Measurements from ENCODE around the gene IGF2BP2. TPM values are rescaled to one million over a fixed set of nuclear protein-coding genes. Genes with fewer than 3 reads are reported as not detected.

The IGF2BP2 gene
- total RNA-seq, 4 donors from 2014 or later: 29.3 to 49.8 (median 41.8) TPM

DNA sequence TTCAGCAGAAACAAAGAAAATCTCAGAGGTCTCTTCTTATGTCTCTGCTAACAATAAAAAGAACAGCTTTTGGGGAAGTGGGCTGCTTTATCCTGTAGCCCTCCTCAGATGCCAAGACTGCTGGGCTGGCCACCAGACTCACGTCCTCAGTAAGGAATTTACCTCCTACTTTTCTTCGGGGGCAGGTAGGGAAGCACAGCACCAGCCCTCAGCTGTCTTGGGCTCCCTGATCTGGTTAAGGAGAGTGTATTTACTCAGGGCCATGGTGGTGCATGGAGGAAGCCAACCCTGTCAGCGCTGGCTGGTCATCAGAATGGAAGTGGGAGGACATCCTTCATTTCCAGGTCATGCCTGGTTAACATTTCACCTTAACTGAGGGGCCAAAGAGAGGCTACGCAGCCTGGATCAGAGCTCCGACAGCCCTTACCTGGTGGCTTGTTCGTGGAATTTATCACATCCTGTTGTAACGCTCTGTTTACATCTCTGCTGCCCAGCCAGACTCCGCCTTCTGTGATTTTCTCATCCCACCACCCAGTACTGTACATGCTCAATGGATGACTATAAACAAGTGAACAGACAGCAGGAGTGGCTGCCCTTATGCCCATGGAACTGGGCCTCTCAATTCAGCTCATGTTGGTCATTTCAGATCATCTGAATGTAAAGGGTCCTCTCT is 108.3 kb downstream of the IGF2BP2 start:
- DNase-seq (ENCODE audit: low spot score in 2 of 2): no peak
- 64 to 67% methylated on average over 8 of the region's 8 CpGs for WGBS, 2 donors
- TF ChIP-seq POLR2A (IDR thresholded peaks at IDR 0.05): no peak
- no peak for TF ChIP-seq EP300 (IDR thresholded peaks at IDR 0.05)
- TF ChIP-seq, protein P1, sequence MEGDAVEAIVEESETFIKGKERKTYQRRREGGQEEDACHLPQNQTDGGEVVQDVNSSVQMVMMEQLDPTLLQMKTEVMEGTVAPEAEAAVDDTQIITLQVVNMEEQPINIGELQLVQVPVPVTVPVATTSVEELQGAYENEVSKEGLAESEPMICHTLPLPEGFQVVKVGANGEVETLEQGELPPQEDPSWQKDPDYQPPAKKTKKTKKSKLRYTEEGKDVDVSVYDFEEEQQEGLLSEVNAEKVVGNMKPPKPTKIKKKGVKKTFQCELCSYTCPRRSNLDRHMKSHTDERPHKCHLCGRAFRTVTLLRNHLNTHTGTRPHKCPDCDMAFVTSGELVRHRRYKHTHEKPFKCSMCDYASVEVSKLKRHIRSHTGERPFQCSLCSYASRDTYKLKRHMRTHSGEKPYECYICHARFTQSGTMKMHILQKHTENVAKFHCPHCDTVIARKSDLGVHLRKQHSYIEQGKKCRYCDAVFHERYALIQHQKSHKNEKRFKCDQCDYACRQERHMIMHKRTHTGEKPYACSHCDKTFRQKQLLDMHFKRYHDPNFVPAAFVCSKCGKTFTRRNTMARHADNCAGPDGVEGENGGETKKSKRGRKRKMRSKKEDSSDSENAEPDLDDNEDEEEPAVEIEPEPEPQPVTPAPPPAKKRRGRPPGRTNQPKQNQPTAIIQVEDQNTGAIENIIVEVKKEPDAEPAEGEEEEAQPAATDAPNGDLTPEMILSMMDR (IDR thresholded peaks at IDR 0.05): no peak
- H3K9me3 ChIP-seq: no peaks in the 10 kb centered on the region
- no peaks in the 10 kb centered on the region for H3K36me3 ChIP-seq
- peaks cover 0 to 35% (median 10%) of the 10 kb centered on the region in 4 donors for H3K4me1 ChIP-seq
- no peak overlapping the region for H3K4me3 ChIP-seq
- H3K27ac ChIP-seq: peak overlapping the region in 2 of 4 donors; percentile 14 to 34
- H3K27me3 ChIP-seq: no peaks in the 10 kb centered on the region

DNA sequence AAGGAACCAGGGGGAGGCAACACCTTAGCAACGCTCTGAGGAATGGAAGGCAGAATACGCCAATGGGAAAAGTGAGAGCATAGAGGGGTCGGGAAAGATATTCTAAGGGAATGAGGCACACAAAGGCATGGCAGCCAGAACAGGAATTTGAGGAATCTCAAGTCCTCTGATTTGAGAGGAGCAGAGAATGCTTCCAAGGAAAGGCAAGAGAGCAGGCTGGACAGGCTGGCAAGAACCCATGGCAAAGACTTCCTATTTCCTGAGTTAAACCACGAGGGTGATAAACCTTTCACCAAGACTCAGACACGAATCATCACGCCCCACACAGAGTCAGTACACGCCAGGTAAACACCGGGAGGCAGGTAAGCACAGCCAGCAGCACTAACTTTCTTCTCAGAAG is 109.8 kb downstream of the IGF2BP2 start:
- no peaks in the 10 kb centered on the region for H3K36me3 ChIP-seq
- WGBS, 2 donors: 54 to 55% methylated on average over 8 of the region's 8 CpGs
- no peak overlapping the region for H3K4me3 ChIP-seq
- TF ChIP-seq POLR2A (IDR thresholded peaks at IDR 0.05): no peak
- no peak for TF ChIP-seq EP300 (IDR thresholded peaks at IDR 0.05)
- TF ChIP-seq, protein P1 (IDR thresholded peaks at IDR 0.05): no peak
- DNase-seq (ENCODE audit: low spot score in 2 of 2): no peak
- no peak overlapping the region for H3K27ac ChIP-seq
- H3K4me1 ChIP-seq: peaks cover 0 to 39% (median 10%) of the 10 kb centered on the region in 4 donors
- no peaks in the 10 kb centered on the region for H3K9me3 ChIP-seq
- no peaks in the 10 kb centered on the region for H3K27me3 ChIP-seq

DNA sequence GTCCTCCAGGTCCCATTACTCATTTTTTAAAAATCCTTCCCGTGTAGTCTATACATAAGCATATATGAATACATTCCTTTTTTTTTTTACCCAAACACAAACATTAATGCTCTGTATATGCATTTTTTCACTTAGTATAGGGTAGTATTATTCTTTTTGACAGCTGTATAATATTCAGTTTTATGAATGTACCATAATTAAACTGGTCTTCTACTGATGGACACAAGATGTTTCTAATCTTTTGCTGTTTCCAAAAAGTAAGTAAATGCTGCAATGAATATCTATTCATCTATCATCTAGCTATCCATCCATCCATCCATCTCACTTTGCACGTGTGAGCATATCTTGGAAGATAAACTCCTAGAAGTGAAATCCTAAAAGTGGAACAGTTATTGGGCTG is 110.8 kb downstream of the IGF2BP2 start:
- H3K4me1 ChIP-seq: peaks cover 0 to 43% (median 10%) of the 10 kb centered on the region in 4 donors
- WGBS, 2 donors: 97 to 98% methylated on average over 2 of the region's 2 CpGs
- H3K9me3 ChIP-seq: no peaks in the 10 kb centered on the region
- no peaks in the 10 kb centered on the region for H3K27me3 ChIP-seq
- H3K4me3 ChIP-seq: no peak overlapping the region
- no peak for TF ChIP-seq POLR2A (IDR thresholded peaks at IDR 0.05)
- TF ChIP-seq, protein P1 (IDR thresholded peaks at IDR 0.05): no peak
- TF ChIP-seq EP300 (IDR thresholded peaks at IDR 0.05): no peak
- H3K27ac ChIP-seq: no peak overlapping the region
- DNase-seq (ENCODE audit: low spot score in 2 of 2): no peak
- H3K36me3 ChIP-seq: no peaks in the 10 kb centered on the region

- no peaks in the 10 kb centered on the region for H3K27me3 ChIP-seq
- H3K27ac ChIP-seq: no peak overlapping the region
- no peak overlapping the region for H3K4me3 ChIP-seq
- no peak for TF ChIP-seq POLR2A (IDR thresholded peaks at IDR 0.05)
- TF ChIP-seq, protein P1 (IDR thresholded peaks at IDR 0.05): no peak
- TF ChIP-seq EP300 (IDR thresholded peaks at IDR 0.05): no peak
- DNase-seq (ENCODE audit: low spot score in 2 of 2): no peak
- no peaks in the 10 kb centered on the region for H3K36me3 ChIP-seq
- no peaks in the 10 kb centered on the region for H3K9me3 ChIP-seq
- 96 to 97% methylated on average over 1 of the region's 1 CpG for WGBS, 2 donors
- peaks cover 0 to 49% (median 10%) of the 10 kb centered on the region in 4 donors for H3K4me1 ChIP-seq
These were observed 111.8 kb downstream of the IGF2BP2 start for GRCh38 chr3:185713015-185713414.

- H3K4me3 ChIP-seq: no peak overlapping the region
- no peaks in the 10 kb centered on the region for H3K36me3 ChIP-seq
- H3K9me3 ChIP-seq: no peaks in the 10 kb centered on the region
- DNase-seq (ENCODE audit: low spot score in 2 of 2): no peak
- WGBS, 2 donors: 47 to 55% methylated on average over 3 of the region's 3 CpGs
- no peak overlapping the region for H3K27ac ChIP-seq
- no peaks in the 10 kb centered on the region for H3K27me3 ChIP-seq
- TF ChIP-seq POLR2A (IDR thresholded peaks at IDR 0.05) (no peak), EP300 (IDR thresholded peaks at IDR 0.05) (no peak)
- TF ChIP-seq, protein P1 (IDR thresholded peaks at IDR 0.05): no peak
- H3K4me1 ChIP-seq: peaks cover 0 to 43% (median 9%) of the 10 kb centered on the region in 4 donors
These were observed 112.5 kb downstream of the IGF2BP2 start for GRCh38 chr3:185712337-185712736.
